Measurements from ENCODE around the gene CYBB. TPM values are rescaled to one million over a fixed set of nuclear protein-coding genes. Genes with fewer than 3 reads are reported as not detected.

Gene CYBB
- polyA plus RNA-seq, 1 of the 3 experiments (the other 2 are of a cell fraction) = not detected

GRCh38 chrX:37799936-37800335, 20.1 kb downstream of the CYBB start:
- Histone ChIP-seq H3K36me3 (replicated peaks in 1 of 2; ENCODE audit: control insufficient read depth in 1 of 2, insufficient read depth in 2 of 2, low read length in 1 of 2) (no peaks in the 10 kb centered on the region), H3K9me3 (no peaks in the 10 kb centered on the region), H3K9ac (no peak overlapping the region), H3K4me3 (ENCODE audit: low read depth in 2 of 2, low read length in 1 of 2) (no peak overlapping the region), H3K79me2 (ENCODE audit: insufficient read depth) (no peaks in the 10 kb centered on the region), H3K27me3 (ENCODE audit: insufficient read depth) (no peaks in the 10 kb centered on the region; the same call in 1 of the 2 replicates), H2AFZ (ENCODE audit: low read depth) (no peak overlapping the region), H3F3A (replicated peaks; ENCODE audit: insufficient read depth) (no peaks in the 10 kb centered on the region), H3K4me2 (no peak overlapping the region), H3K9me2 (no peaks in the 10 kb centered on the region), H4K20me1 (ENCODE audit: insufficient read depth) (no peaks in the 10 kb centered on the region), H3K4me1 (ENCODE audit: control insufficient read depth in 1 of 2, insufficient read depth in 2 of 2, low read depth in 1 of 2, low read length in 1 of 2) (no peaks in the 10 kb centered on the region), H3K27ac (ENCODE audit: low read depth in 2 of 2, low read length in 1 of 2) (no peak overlapping the region)
- ChIA-PET CTCF (interaction anchor here (1.2 kb wide), 1 partner anchor 25 kb away, joined by 4 read pairs; no protein-coding TSS in a partner anchor), POLR2A (no interaction called here)
- DNase-seq = no peak
- no peak for TF ChIP-seq POLR2AphosphoS5 (IDR thresholded peaks at IDR 0.05; ENCODE audit: low read depth, low read length)
- TF ChIP-seq USF1 (IDR thresholded peaks at IDR 0.05; ENCODE audit: borderline replicate concordance, low read depth) = no peak
- no peak for TF ChIP-seq NFIC (IDR thresholded peaks at IDR 0.05; ENCODE audit: borderline replicate concordance)
- TF ChIP-seq ELF1 (IDR thresholded peaks at IDR 0.05) = no peak
- no peak for TF ChIP-seq TCF12 (IDR thresholded peaks at IDR 0.05)
- 18% methylated on average over 2 of the region's 2 CpGs for WGBS (ENCODE audit: low lambda C conversion rate)

GRCh38 chrX:37800717-37801116, 20.9 kb downstream of the CYBB start:
- H3K27ac ChIP-seq (ENCODE audit: low read depth in 2 of 2, low read length in 1 of 2) = no peak overlapping the region
- H3K79me2 ChIP-seq (ENCODE audit: insufficient read depth) = no peaks in the 10 kb centered on the region
- no peaks in the 10 kb centered on the region for H4K20me1 ChIP-seq (ENCODE audit: insufficient read depth)
- no peak overlapping the region for H3K9ac ChIP-seq
- H3K27me3 ChIP-seq (ENCODE audit: insufficient read depth) = peaks cover 3% of the 10 kb centered on the region
- CTCF ChIA-PET = no interaction called here
- no peak overlapping the region for H3K4me3 ChIP-seq (ENCODE audit: low read depth in 2 of 2, low read length in 1 of 2)
- no peaks in the 10 kb centered on the region for H3K4me1 ChIP-seq (ENCODE audit: control insufficient read depth in 1 of 2, insufficient read depth in 2 of 2, low read depth in 1 of 2, low read length in 1 of 2)
- TF ChIP-seq SIN3A (IDR thresholded peaks at IDR 0.05; ENCODE audit: borderline replicate concordance, low read depth, low read length) = no peak
- no peak for TF ChIP-seq USF1 (IDR thresholded peaks at IDR 0.05; ENCODE audit: borderline replicate concordance, low read depth)
- no peak for TF ChIP-seq FOSL2 (IDR thresholded peaks at IDR 0.05; ENCODE audit: borderline replicate concordance, low read depth)
- no peak for TF ChIP-seq GATA2 (CRISPR knock-in tag; IDR thresholded peaks at IDR 0.05)
- TF ChIP-seq TEAD4 (IDR thresholded peaks at IDR 0.05; ENCODE audit: borderline replicate concordance, insufficient read depth) = no peak
- no peak for TF ChIP-seq ELF1 (IDR thresholded peaks at IDR 0.05)
- TF ChIP-seq RXRA (IDR thresholded peaks at IDR 0.05; ENCODE audit: borderline replicate concordance, low read depth) = no peak
- TF ChIP-seq MEF2A (IDR thresholded peaks at IDR 0.05; ENCODE audit: borderline replicate concordance, low read depth) = no peak
- no peak for TF ChIP-seq RCOR1 (IDR thresholded peaks at IDR 0.05; ENCODE audit: low read length)
- no peak for TF ChIP-seq REST (IDR thresholded peaks at IDR 0.05; ENCODE audit: low read depth, low read length)
- TF ChIP-seq RFX5 (IDR thresholded peaks at IDR 0.05; ENCODE audit: low read length) = no peak
- no peak for TF ChIP-seq TAF1 (IDR thresholded peaks at IDR 0.05; ENCODE audit: borderline replicate concordance, low read depth, low read length)
- no peak for TF ChIP-seq POLR2AphosphoS5 (IDR thresholded peaks at IDR 0.05; ENCODE audit: low read depth, low read length)
- TF ChIP-seq EP300 (IDR thresholded peaks at IDR 0.05; ENCODE audit: borderline replicate concordance in 1 of 2, low read depth in 1 of 2, low read length in 1 of 2) = no peak
- TF ChIP-seq, protein P1, sequence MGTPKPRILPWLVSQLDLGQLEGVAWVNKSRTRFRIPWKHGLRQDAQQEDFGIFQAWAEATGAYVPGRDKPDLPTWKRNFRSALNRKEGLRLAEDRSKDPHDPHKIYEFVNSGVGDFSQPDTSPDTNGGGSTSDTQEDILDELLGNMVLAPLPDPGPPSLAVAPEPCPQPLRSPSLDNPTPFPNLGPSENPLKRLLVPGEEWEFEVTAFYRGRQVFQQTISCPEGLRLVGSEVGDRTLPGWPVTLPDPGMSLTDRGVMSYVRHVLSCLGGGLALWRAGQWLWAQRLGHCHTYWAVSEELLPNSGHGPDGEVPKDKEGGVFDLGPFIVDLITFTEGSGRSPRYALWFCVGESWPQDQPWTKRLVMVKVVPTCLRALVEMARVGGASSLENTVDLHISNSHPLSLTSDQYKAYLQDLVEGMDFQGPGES (IDR thresholded peaks at IDR 0.05; ENCODE audit: low read depth, low read length) = no peak
- no peak for TF ChIP-seq GABPA (IDR thresholded peaks at IDR 0.05; ENCODE audit: low read depth)
- H3K9me3 ChIP-seq = no peaks in the 10 kb centered on the region
- H2AFZ ChIP-seq (ENCODE audit: low read depth) = no peak overlapping the region
- H3K9me2 ChIP-seq = no peaks in the 10 kb centered on the region
- no peak for DNase-seq
- H3F3A ChIP-seq (replicated peaks; ENCODE audit: insufficient read depth) = no peaks in the 10 kb centered on the region
- POLR2A ChIA-PET = no interaction called here
- H3K36me3 ChIP-seq (replicated peaks in 1 of 2; ENCODE audit: control insufficient read depth in 1 of 2, insufficient read depth in 2 of 2, low read length in 1 of 2) = no peaks in the 10 kb centered on the region
- no peak overlapping the region for H3K4me2 ChIP-seq

All from SK-N-SH (cell line).